Measurements from ENCODE around the gene URI1. TPM values are rescaled to one million over a fixed set of nuclear protein-coding genes. Genes with fewer than 3 reads are reported as not detected.
"Not testable (repeated sequence)": the region's sequence is repeated elsewhere in the genome, so short reads cannot be mapped to it uniquely, and the experiment has no call there.

The URI1 gene
- total RNA-seq, 1 donor from 2014 or later, result 58.4 TPM

DNA sequence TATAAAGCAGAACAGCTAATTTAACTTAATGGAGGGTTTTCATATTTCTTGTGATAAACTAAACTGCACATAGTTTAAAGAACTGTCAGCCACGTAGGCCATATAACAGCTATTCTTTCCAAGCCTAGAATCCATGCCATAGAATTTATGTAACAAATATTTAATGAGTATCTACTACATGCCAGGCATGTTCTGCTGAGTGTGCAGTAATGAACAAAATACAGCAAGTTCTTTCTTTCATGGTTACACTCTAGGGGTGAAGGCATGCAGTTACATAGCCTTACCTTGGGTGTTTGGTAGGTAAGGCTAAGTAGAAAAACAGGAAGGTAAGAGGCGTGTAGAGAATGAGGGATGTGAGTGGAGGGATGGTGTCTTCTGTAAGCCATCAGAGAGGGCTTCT, 4.6 kb downstream of the URI1 start:
- no peak for DNase-seq (ENCODE audit: low spot score, unreplicated experiment)
- Mint-ChIP-seq H3K4me3 (ENCODE audit: low read depth) (no peak overlapping the region), H3K27me3 (no peaks in the 10 kb centered on the region), H3K36me3 (ENCODE audit: insufficient read depth) (peaks cover 17% of the 10 kb centered on the region), H3K9me3 (ENCODE audit: low read depth) (peaks cover 15% of the 10 kb centered on the region), H3K4me1 (ENCODE audit: low read depth) (peaks cover 21% of the 10 kb centered on the region), H3K27ac (no peak overlapping the region)
- TF ChIP-seq, protein P1, sequence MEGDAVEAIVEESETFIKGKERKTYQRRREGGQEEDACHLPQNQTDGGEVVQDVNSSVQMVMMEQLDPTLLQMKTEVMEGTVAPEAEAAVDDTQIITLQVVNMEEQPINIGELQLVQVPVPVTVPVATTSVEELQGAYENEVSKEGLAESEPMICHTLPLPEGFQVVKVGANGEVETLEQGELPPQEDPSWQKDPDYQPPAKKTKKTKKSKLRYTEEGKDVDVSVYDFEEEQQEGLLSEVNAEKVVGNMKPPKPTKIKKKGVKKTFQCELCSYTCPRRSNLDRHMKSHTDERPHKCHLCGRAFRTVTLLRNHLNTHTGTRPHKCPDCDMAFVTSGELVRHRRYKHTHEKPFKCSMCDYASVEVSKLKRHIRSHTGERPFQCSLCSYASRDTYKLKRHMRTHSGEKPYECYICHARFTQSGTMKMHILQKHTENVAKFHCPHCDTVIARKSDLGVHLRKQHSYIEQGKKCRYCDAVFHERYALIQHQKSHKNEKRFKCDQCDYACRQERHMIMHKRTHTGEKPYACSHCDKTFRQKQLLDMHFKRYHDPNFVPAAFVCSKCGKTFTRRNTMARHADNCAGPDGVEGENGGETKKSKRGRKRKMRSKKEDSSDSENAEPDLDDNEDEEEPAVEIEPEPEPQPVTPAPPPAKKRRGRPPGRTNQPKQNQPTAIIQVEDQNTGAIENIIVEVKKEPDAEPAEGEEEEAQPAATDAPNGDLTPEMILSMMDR (IDR thresholded peaks at IDR 0.05; ENCODE audit: unreplicated experiment), result no peak

DNA sequence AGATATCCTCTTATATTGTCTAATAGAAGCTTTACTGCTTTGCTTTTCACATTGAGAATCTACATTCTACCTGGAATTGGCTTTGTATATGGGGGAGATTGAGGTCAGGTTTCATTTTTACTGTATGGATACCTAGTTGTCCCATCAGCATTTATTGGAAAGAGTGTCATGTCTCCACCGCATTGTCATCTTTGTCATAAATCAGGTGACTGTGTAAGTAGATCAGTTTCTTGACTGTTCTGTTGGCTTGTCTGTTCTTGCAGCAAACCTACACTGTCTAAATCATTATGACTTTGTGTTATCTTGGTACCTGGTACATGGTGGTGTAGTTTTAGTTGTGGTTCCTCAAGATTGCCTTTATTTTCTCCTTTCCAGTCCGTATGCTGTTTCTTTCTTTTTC, 5.8 kb downstream of the URI1 start:
- H3K4me1 Mint-ChIP-seq (ENCODE audit: low read depth), result peaks cover 20% of the 10 kb centered on the region
- no peak overlapping the region for H3K4me3 Mint-ChIP-seq (ENCODE audit: low read depth)
- no peak overlapping the region for H3K27ac Mint-ChIP-seq
- H3K27me3 Mint-ChIP-seq, result no peaks in the 10 kb centered on the region
- H3K36me3 Mint-ChIP-seq (ENCODE audit: insufficient read depth), result peaks cover 19% of the 10 kb centered on the region
- H3K9me3 Mint-ChIP-seq (ENCODE audit: low read depth), result peaks cover 15% of the 10 kb centered on the region
- TF ChIP-seq, protein P1 (IDR thresholded peaks at IDR 0.05; ENCODE audit: unreplicated experiment), result no peak
- no peak for DNase-seq (ENCODE audit: low spot score, unreplicated experiment)

DNA sequence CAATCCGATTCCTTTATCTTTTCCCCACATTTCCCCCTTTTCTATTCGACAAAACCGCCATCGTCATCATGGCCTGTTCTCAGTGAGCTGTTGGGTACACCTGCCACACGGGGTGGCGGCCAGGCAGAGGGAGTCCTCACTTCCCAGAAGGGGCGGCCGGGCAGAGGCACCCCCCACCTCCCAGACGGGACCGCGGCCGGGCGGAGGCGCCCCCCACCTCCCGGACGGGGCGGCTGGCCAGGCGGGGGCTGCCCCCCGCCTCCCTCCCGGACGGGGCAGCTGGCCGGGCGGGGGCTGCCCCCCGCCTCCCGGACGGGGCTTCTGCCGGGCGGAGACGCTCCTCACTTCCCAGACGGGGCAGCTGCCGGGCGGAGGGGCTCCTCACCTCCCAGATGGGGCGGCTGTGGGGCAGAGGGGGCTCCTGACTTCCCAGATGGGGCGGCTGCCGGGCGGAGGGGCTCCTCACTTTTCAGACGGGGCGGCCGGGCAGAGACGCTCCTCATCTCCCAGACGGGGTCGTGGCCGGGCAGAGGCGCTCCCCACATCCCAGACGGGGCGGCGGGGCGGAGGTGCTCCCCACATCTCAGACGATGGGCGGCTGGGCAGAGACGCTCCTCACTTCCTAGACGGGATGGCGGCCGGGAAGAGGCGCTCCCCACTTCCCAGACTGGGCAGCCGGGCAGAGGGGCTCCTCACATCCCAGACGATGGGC, 6.9 kb downstream of the URI1 start:
- H3K27ac Mint-ChIP-seq; DNase-seq (ENCODE audit: low spot score, unreplicated experiment); H3K27me3 Mint-ChIP-seq; H3K4me3 Mint-ChIP-seq (ENCODE audit: low read depth): not testable (repeated sequence)
- Mint-ChIP-seq H3K36me3 (ENCODE audit: insufficient read depth) (peaks cover 19% of the 10 kb centered on the region), H3K4me1 (ENCODE audit: low read depth) (peaks cover 13% of the 10 kb centered on the region), H3K9me3 (ENCODE audit: low read depth) (peaks cover 15% of the 10 kb centered on the region)

DNA sequence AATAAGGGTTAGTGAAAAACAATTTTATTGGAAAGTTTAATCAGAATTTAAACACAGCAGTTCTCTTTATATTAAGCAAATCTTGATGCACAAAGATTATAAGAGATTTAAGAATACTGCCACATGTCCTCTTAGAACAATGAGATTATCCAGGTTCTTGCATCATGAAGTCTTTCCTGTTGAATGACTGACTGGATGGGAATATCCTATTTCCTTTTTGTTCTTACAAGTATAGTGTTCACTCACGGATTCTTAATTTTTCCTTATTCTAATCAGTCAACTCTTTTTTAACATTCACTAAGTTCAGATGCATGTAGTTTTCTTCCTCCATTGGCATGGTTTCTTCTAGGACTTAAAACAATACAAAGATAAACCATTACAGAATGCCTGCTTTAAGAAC, 10.1 kb downstream of the URI1 start:
- H3K4me3 Mint-ChIP-seq (ENCODE audit: low read depth), result no peak overlapping the region
- peaks cover 16% of the 10 kb centered on the region for H3K36me3 Mint-ChIP-seq (ENCODE audit: insufficient read depth)
- H3K9me3 Mint-ChIP-seq (ENCODE audit: low read depth), result peaks cover 11% of the 10 kb centered on the region
- DNase-seq (ENCODE audit: low spot score, unreplicated experiment), result no peak
- H3K4me1 Mint-ChIP-seq (ENCODE audit: low read depth), result peaks cover 3% of the 10 kb centered on the region
- no peak overlapping the region for H3K27ac Mint-ChIP-seq
- TF ChIP-seq, protein P1 (IDR thresholded peaks at IDR 0.05; ENCODE audit: unreplicated experiment), result no peak
- no peaks in the 10 kb centered on the region for H3K27me3 Mint-ChIP-seq

DNA sequence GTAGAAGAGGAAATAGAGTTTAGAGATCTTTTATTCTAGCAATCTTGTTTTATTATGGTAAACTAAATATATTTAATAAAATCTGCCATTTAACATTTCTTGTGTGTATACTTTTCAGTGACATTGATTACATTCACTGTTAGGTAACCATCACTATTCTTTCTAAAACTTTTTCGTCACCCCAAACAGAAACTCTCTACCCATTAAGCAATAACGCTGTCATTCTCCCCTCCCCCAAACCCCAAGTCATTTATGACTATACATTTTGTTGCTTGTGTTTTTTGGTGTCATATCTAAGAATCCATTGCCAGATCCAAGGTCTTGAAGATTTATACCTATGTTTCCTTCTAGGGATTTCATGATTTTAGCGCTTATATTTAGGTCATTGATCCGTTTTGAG, 10.6 kb downstream of the URI1 start:
- Mint-ChIP-seq H3K27me3 (no peaks in the 10 kb centered on the region), H3K27ac (no peak overlapping the region), H3K4me3 (ENCODE audit: low read depth) (no peak overlapping the region), H3K36me3 (ENCODE audit: insufficient read depth) (peaks cover 16% of the 10 kb centered on the region), H3K9me3 (ENCODE audit: low read depth) (peaks cover 10% of the 10 kb centered on the region), H3K4me1 (ENCODE audit: low read depth) (peaks cover 3% of the 10 kb centered on the region)
- TF ChIP-seq, protein P1 (IDR thresholded peaks at IDR 0.05; ENCODE audit: unreplicated experiment), result no peak
- DNase-seq (ENCODE audit: low spot score, unreplicated experiment), result no peak
